ENCODE results near the gene ARGLU1.

ARGLU1 gene

GRCh38 chr13:106540613-106541012 lies 27.3 kb downstream of the ARGLU1 start:
- no peak for DNase-seq

GRCh38 chr13:106537521-106537920 lies 30.4 kb downstream of the ARGLU1 start:
- DNase-seq = no peak

DNA sequence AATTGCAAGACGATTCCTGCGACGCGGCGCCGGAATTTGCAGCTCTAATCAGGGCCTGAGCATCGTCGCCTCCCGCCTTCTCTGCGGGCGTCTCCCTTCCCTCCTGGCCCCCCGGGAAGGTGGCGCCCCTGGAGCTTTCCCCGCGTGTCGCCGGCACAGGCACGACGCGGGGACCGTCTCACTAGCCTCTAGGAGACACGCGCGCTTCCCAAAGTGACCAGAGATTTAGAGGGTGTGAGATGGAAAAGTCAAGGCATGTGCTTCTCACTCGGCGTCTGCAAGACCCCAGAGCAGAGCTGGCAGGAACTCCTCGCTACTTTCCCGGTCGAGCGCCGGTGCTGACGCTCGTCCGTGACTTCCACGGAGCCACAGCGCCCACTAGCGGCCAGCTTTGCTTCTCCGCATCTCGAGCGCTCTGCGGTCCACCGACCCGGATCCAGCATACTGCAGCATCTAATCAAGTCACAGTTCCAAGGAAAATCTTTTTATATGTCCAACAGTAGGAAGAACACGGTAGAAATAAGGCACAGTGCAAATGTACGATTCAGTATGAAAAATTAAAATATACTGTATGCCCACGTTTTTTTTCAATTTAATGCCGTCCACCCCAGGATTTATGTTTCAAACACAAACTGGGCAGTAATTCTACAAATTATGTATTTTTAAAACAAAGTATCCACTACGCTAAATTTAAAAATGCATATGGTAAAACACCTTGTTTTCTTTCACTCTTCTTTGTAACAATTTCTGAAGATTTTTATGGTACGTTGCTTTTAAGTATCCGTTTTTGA lies 31.5 kb downstream of the ARGLU1 start:
- DNase-seq = peak; percentile 94

DNA sequence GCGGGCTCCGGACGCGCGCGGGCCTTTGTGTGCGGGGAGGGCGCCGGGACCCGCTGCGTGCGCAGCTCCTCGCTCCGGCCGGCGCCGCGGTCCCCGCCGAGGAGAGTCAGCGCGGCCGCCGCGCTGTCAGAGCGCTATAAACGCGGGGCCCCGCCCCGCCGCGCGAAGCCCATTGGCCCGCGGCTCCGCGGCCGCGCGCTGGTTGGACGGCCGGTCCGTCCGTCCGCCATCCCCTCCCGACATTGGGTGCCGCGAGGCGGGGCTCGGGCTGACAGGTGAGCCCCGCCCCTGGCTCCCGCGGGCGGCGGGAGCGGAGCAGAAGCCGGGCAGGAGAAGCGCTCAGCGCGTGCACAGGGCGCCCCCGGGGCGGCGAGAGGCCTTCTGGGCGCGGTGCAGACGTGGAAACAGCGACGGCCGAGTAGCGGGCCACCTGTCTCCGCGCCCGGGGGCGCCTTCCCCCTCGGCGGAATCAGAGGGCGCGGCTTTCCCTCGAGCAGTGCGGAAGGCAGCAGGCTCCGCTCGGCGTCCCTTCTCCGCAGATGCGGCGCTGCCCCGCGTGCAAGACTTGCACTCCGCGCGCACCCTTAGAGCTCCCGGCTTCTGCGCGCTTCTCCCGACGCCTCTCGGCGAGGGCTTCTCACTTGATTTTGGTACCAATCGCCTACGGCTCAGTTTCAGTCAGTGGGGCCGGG lies 32.2 kb downstream of the ARGLU1 start, which contains the start of gene EFNB2:
Gene EFNB2 (minus strand): TSS at position 111 of the 692 bp plus-strand sequence. CDS start 698 bp downstream, outside the sequence.
- peak; percentile 91 for DNase-seq

GRCh38 chr13:106534639-106535551 lies 33.0 kb downstream of the ARGLU1 start:
- DNase-seq = peak; percentile 46

- DNase-seq = peak; percentile 51
Observed at GRCh38 chr13:106533943-106534638, 33.8 kb downstream of the ARGLU1 start.

DNA sequence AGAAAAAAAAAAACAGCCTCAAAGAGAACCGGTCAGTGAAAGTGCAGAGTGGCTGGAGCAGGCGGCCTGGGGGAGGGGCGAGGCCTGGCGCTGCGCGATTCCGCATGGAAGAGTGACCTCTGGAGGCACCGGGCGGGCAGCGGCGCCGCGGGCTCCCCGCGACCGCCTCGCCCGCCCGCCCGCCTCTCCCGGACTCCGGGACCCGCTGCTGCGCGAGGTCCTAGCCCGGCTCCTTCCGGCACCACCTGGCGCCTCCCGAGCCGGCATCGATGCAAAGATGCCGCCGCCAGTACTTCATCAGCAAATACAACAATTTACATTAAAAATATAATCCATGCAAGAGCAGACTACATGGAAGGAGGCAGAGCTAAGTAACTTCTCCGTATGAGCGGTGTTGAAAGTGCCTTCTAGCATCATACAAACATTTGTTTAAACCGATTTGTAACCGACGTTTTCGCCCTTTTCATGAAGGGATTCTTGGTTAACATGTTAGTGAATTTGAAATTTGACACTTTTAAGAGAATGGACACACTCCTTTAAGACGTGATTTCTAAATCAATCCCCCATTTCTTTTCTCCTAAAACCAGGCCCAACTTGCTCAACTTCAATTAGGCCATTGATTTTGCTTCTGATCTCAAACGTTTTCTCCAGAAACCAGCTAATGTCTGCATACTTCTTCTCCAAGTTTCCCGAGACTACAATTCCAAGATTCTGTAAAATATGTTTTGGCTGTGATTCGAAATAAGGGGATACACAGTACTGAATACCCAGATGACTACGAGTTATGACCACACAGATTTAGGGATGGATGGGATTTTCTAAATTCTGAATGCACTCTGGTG lies 34.6 kb downstream of the ARGLU1 start:
- peak; percentile 88 for DNase-seq

- peak; percentile 36 for DNase-seq
Observed at GRCh38 chr13:106532111-106532929, 35.6 kb downstream of the ARGLU1 start.

DNA sequence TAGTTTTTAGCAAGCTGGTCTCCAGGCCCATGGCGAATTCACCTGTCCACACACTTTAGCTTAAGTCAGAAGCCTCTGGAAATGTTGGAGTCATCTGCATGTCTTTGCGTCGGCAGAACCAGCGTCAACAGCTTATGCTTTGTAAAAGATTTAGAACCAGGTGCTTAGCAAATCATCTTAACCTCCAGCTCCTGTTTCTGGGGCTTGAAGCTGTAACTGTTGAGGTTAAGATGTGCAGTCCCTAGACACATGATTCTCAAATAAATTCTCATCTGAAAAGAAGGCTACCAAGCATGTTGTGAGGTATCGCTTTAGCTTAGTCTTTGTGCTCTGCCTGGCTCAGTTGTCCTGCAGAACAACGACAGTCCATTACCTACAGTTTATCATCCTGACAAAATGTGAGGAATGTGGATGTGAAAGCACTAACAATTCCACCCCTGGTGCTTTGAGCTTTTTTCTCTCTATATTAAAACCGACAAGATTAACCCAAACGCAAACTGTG lies 36.9 kb downstream of the ARGLU1 start:
- DNase-seq = no peak

GRCh38 chr13:106530171-106530851 lies 37.6 kb downstream of the ARGLU1 start:
- DNase-seq = no peak

- no peak for DNase-seq
Observed at GRCh38 chr13:106529415-106530170, 38.3 kb downstream of the ARGLU1 start.

DNA sequence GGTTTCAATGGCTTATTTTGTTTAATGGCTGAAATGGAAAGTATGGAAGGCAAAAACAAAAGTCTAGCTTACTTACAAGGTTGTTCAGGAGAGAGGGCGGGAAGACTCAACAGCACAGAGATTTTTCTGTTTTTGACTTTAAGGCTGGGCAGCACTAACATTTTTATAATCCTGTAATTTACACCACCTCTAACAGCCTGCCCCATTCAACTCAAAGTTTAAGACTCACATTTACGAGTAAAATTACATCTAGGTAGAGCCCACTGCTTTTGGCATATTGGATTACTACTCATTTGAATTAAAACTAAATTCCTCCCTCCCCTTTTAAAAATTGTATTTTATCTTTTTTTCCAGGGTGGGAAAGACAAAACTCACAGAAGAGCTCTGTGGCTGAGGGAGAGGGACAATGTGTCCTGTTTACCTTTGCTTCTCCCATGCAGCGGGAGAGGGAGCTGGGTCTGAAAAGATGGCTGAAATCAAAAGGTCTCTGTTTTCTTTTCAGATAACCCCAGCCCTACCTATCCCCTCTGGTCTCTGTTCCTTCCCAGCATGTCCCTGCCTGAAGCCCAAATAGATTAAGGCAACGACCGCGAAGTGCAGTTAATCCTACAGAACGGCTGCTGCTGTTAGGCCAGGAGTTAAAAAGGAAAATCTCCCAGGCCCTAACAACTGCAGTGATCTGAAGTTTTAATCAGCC lies 39.1 kb downstream of the ARGLU1 start:
- DNase-seq = no peak

DNA sequence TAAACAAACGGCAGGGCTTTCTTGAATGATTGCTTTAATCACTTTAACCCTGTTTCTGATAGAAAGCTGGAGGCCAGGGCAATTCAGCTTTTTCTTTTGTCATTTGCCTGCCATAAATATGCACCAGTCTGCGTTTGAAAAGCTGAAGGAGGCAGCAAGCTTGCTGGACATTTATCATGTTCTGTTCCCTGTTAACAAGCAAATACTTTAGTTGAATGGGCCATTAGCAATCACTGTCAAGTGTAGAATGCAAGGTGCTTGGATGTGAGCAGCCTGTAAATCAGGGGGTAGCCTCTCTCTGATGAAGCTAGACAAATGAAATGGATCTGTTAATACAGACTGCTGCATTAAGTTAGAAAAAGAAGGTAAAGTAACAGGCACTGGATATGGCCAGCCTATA lies 40.1 kb downstream of the ARGLU1 start:
- DNase-seq = no peak

GRCh38 chr13:106527445-106527801 lies 40.5 kb downstream of the ARGLU1 start:
- no peak for DNase-seq

DNA sequence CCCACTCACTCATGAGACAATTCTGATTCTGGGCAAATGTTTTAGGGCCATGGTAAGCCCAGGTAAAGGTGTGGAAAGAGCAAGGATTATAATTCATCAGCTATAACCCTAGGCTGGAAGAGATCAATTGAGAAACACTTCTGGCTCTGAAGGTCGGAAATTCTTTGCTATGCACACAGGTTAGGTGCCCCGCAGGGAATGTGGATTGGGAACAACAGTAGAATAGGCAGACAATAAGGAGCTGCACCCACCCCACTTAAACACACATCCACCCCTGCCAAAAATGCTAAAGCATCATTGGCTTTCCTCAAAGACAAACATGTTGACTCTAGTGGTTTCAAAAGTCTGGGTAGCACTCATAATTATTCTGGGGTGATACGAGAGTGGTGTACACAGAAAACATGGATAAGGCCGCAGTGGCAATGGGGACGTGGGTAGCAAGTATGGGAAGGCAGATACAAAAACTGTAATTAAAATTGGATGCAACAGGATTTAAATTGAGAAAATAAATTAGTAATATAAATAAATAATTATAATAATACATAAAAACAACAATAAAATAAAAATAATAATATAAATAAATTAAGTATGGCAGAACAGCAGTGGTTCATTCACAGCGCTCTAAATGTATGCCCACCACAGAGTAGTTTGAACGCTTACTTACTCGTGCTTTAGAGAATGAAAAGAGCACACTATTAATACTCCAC lies 41.0 kb downstream of the ARGLU1 start:
- no peak for DNase-seq

DNA sequence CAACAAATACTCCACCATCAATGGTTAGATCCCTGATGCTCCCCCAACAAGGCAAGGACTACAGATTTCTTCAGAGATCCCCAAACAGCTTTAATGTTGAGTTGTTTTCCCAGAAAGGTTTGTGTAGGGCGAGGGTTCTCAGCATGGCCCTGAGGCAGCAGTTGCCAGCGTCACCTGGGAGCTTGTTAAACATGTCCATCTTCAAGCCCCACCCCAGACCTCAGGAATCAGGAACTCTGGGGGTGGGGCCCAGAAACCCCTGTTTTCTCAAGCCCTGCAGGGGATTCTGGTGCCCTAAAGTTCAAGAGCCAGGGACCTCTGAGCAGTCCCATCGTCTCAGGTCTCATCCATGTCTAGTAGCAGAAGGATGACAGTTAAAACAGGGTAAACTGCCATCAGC lies 42.1 kb downstream of the ARGLU1 start:
- DNase-seq = no peak

DNA sequence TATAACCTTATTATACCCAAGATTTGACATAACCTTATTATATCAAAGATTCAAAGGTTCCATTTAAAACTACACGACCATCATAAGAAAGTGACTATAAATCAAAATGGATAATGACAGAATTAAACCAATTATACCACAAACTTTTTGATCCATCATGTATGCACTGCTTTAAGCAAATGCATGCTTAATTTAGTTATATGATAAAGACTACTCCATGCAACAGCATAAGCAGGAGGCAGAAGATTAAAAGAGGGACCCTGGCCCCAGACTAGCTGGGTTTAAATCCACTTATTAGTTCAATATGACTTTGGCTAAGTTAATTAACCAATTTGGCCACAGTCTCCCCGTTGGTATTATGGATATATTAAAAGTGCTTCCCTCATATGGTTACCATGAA lies 43.8 kb downstream of the ARGLU1 start:
- DNase-seq = no peak

DNA sequence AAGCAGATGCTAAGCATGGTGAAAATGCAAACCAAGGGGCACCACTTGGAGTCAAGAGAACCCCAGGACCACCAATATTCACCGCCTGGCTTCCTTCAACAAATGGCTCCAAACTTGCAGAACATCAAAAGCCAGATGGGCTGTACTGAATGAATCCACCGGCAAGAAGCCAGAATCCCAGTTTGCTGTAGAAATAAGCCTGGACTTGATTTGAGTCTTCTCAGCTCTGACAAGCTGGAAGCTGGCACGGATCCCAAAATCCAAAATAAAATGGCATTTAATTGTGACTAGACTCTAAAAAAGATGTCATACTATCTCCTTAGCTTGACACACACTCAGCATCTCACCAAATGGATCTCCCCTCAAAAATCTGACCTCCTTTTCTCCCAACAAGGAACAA lies 44.4 kb downstream of the ARGLU1 start:
- no peak for DNase-seq
